HEK293 (cell line): ENCODE data around the gene ZNF687.

Experiments used
- BCL11B ChIP-seq: fragments of 450-650 bp; formaldehyde crosslinking; IDR thresholded peaks from 2 replicates; pipeline ENCODE4 v1.5.1; 2016; ENCODE audit warnings: low read depth, missing biosample characterization, missing genetic modification characterization
- GLIS2 ChIP-seq: fragments of 450-650 bp; formaldehyde crosslinking; IDR thresholded peaks from 2 replicates; pipeline ENCODE4 v1.5.1; 2016; ENCODE audit warnings: missing biosample characterization, missing genetic modification characterization
- PRDM1 ChIP-seq: fragments of 450-650 bp; formaldehyde crosslinking; IDR thresholded peaks from 2 replicates; pipeline ENCODE4; 2016; ENCODE audit warnings: missing biosample characterization, missing genetic modification characterization
- SALL2 ChIP-seq: fragments of 450-650 bp; formaldehyde crosslinking; IDR thresholded peaks from 2 replicates; pipeline ENCODE4 v1.5.0; 2017; ENCODE audit warnings: missing biosample characterization, mild to moderate bottlenecking, missing genetic modification characterization, borderline replicate concordance
- WT1 ChIP-seq: fragments of 450-650 bp; formaldehyde crosslinking; IDR thresholded peaks from 2 replicates; pipeline ENCODE4 v1.5.1; 2016; ENCODE audit warnings: missing biosample characterization, missing genetic modification characterization
- ZFP69B ChIP-seq: fragments of 450-650 bp; formaldehyde crosslinking; IDR thresholded peaks from 2 replicates; pipeline ENCODE4 v1.5.1; 2016; ENCODE audit warnings: missing biosample characterization, missing genetic modification characterization
- ZIC2 ChIP-seq: fragments of 450-650 bp; formaldehyde crosslinking; IDR thresholded peaks from 2 replicates; pipeline ENCODE4 v1.5.1; 2016; ENCODE audit warnings: missing biosample characterization, missing genetic modification characterization
- ZNF121 ChIP-seq: fragments of 450-650 bp; formaldehyde crosslinking; IDR thresholded peaks from 2 replicates; pipeline ENCODE4 v1.5.1; 2016; ENCODE audit warnings: missing biosample characterization, missing genetic modification characterization
- ZNF138 ChIP-seq: fragments of 450-650 bp; formaldehyde crosslinking; IDR thresholded peaks from 2 replicates; pipeline ENCODE4 v1.5.1; 2016; ENCODE audit warnings: missing biosample characterization, missing genetic modification characterization, borderline replicate concordance
- ZNF311 ChIP-seq: fragments of 450-650 bp; formaldehyde crosslinking; IDR thresholded peaks from 2 replicates; pipeline ENCODE4 v1.5.1; 2017; ENCODE audit warnings: missing biosample characterization, missing genetic modification characterization, borderline replicate concordance
- ZNF366 ChIP-seq: fragments of 450-650 bp; formaldehyde crosslinking; conservative IDR thresholded peaks from 2 replicates; pipeline ENCODE4 v1.5.1; 2016; ENCODE audit warnings: missing biosample characterization, missing genetic modification characterization
- ZNF404 ChIP-seq: fragments of 450-650 bp; formaldehyde crosslinking; IDR thresholded peaks from 2 replicates; pipeline ENCODE4 v1.5.1; 2017; ENCODE audit warnings: missing biosample characterization, missing genetic modification characterization
- ZNF48 ChIP-seq: fragments of 450-650 bp; formaldehyde crosslinking; IDR thresholded peaks from 2 replicates; pipeline ENCODE4 v1.5.1; 2016; ENCODE audit warnings: missing biosample characterization, missing genetic modification characterization
- ZNF555 ChIP-seq: fragments of 450-650 bp; formaldehyde crosslinking; conservative IDR thresholded peaks from 2 replicates; pipeline ENCODE4 v1.5.1; 2017; ENCODE audit warnings: missing biosample characterization, mild to moderate bottlenecking, missing genetic modification characterization, inconsistent platforms
- ZNF558 ChIP-seq: fragments of 450-650 bp; formaldehyde crosslinking; IDR thresholded peaks from 2 replicates; pipeline ENCODE4 v1.5.1; 2016; ENCODE audit warnings: missing biosample characterization, missing genetic modification characterization
- ZNF560 ChIP-seq: fragments of 450-650 bp; formaldehyde crosslinking; IDR thresholded peaks from 2 replicates; pipeline ENCODE4 v1.5.1; 2017; ENCODE audit warnings: missing biosample characterization, missing genetic modification characterization, borderline replicate concordance
- ZNF585B ChIP-seq: fragments of 450-650 bp; formaldehyde crosslinking; IDR thresholded peaks from 2 replicates; pipeline ENCODE4 v1.5.1; 2016; ENCODE audit warnings: missing biosample characterization, missing genetic modification characterization
- ZNF600 ChIP-seq: fragments of 450-650 bp; formaldehyde crosslinking; IDR thresholded peaks from 2 replicates; pipeline ENCODE4 v1.5.1; 2016; ENCODE audit warnings: missing biosample characterization, missing genetic modification characterization
- ZNF677 ChIP-seq: fragments of 450-650 bp; IDR thresholded peaks from 2 replicates; pipeline ENCODE4 v1.5.0; 2018; ENCODE audit warnings: missing biosample characterization, mild to moderate bottlenecking, missing genetic modification characterization, moderate library complexity
- TF ChIP-seq, protein P1 (sequence below): fragments of 450-650 bp; formaldehyde crosslinking; IDR thresholded peaks from 2 replicates; pipeline ENCODE4 v1.5.1; 2016; ENCODE audit warnings: missing biosample characterization, missing genetic modification characterization, borderline replicate concordance
- TF ChIP-seq, protein P2 (sequence below): fragments of 450-650 bp; IDR thresholded peaks from 2 replicates; pipeline ENCODE4 v1.5.1; 2018; ENCODE audit warnings: missing biosample characterization, missing genetic modification characterization
- TF ChIP-seq, protein P3 (sequence below): fragments of 450-650 bp; formaldehyde crosslinking; IDR thresholded peaks from 2 replicates; pipeline ENCODE4 v1.5.1; 2016; ENCODE audit warnings: missing biosample characterization, missing genetic modification characterization
- TF ChIP-seq, protein P4 (sequence below): fragments of 450-650 bp; formaldehyde crosslinking; IDR thresholded peaks from 2 replicates; pipeline ENCODE4 v1.5.1; 2016; ENCODE audit warnings: missing biosample characterization, missing genetic modification characterization, borderline replicate concordance
- TF ChIP-seq, protein P5 (sequence below): fragments of 450-650 bp; formaldehyde crosslinking; IDR thresholded peaks from 2 replicates; pipeline ENCODE4 v1.5.1; 2016; ENCODE audit warnings: missing biosample characterization, missing genetic modification characterization
- TF ChIP-seq, protein P6 (sequence below): fragments of 450-650 bp; formaldehyde crosslinking; IDR thresholded peaks from 2 replicates; pipeline ENCODE4 v1.5.1; 2016; ENCODE audit warnings: missing biosample characterization, missing genetic modification characterization

Gene ZNF687

DNA sequence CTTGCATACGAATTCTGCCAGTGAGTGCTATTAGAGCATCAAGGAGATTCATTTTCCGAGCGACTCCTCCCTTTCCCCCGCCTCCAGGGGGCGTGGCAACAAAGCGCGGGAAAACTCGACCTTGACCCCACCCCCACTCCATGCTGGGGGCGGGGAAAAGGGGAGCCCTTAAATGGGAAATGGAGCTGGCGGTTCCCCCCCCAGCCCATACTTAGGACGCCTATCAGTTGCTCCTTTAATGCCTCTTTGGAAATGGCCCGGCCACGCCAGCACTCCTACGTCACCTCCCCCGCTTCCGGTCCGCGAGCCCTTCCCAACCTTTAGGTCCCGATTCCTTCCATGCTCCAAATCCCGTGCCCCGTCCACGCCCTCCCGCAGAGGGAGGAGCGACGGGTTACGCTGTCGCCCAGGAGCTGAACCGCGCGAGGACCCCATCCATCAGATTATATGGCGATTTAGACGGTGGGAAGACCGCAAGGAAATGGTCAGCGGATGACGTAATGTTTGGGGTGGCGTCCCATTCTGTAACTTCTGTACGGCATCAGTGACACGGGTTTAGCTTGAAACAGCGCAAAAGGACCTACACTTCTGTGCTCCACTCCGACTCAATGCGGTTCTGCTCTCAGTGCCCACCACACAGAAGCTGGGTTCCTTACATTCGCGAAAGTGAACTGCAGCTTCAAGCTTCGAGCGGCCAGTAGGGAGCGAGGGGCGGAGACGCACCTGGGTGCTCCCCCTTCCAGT lies 702 bp upstream of the ZNF687 start (continued):
- TF ChIP-seq, protein P1, sequence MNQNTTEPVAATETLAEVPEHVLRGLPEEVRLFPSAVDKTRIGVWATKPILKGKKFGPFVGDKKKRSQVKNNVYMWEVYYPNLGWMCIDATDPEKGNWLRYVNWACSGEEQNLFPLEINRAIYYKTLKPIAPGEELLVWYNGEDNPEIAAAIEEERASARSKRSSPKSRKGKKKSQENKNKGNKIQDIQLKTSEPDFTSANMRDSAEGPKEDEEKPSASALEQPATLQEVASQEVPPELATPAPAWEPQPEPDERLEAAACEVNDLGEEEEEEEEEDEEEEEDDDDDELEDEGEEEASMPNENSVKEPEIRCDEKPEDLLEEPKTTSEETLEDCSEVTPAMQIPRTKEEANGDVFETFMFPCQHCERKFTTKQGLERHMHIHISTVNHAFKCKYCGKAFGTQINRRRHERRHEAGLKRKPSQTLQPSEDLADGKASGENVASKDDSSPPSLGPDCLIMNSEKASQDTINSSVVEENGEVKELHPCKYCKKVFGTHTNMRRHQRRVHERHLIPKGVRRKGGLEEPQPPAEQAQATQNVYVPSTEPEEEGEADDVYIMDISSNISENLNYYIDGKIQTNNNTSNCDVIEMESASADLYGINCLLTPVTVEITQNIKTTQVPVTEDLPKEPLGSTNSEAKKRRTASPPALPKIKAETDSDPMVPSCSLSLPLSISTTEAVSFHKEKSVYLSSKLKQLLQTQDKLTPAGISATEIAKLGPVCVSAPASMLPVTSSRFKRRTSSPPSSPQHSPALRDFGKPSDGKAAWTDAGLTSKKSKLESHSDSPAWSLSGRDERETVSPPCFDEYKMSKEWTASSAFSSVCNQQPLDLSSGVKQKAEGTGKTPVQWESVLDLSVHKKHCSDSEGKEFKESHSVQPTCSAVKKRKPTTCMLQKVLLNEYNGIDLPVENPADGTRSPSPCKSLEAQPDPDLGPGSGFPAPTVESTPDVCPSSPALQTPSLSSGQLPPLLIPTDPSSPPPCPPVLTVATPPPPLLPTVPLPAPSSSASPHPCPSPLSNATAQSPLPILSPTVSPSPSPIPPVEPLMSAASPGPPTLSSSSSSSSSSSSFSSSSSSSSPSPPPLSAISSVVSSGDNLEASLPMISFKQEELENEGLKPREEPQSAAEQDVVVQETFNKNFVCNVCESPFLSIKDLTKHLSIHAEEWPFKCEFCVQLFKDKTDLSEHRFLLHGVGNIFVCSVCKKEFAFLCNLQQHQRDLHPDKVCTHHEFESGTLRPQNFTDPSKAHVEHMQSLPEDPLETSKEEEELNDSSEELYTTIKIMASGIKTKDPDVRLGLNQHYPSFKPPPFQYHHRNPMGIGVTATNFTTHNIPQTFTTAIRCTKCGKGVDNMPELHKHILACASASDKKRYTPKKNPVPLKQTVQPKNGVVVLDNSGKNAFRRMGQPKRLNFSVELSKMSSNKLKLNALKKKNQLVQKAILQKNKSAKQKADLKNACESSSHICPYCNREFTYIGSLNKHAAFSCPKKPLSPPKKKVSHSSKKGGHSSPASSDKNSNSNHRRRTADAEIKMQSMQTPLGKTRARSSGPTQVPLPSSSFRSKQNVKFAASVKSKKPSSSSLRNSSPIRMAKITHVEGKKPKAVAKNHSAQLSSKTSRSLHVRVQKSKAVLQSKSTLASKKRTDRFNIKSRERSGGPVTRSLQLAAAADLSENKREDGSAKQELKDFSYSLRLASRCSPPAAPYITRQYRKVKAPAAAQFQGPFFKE (tag by site-specific recombination): no peak
- TF ChIP-seq ZNF404 (no peak), PRDM1 (tag by site-specific recombination) (no peak), ZNF555 (tag by site-specific recombination) (no peak), GLIS2 (tag by site-specific recombination) (peak; percentile 82), ZNF48 (tag by site-specific recombination) (no peak), ZNF560 (no peak), ZNF558 (tag by site-specific recombination) (no peak; the same call in 1 of the 2 replicates), ZNF311 (no peak), SALL2 (tag by site-specific recombination) (no peak), WT1 (tag by site-specific recombination) (peak; percentile 40), ZNF366 (tag by site-specific recombination) (peak; percentile 39; the same call in 1 of the 2 replicates), ZNF121 (tag by site-specific recombination) (no peak), ZNF600 (tag by site-specific recombination) (peak; percentile 82), BCL11B (tag by site-specific recombination) (peak; percentile 98), ZNF585B (tag by site-specific recombination) (no peak), ZIC2 (tag by site-specific recombination) (no peak; the same call in 1 of the 2 replicates), ZFP69B (tag by site-specific recombination) (peak; percentile 100), ZNF138 (tag by site-specific recombination) (no peak), ZNF677 (tag by site-specific recombination) (no peak)
- TF ChIP-seq, protein P2, sequence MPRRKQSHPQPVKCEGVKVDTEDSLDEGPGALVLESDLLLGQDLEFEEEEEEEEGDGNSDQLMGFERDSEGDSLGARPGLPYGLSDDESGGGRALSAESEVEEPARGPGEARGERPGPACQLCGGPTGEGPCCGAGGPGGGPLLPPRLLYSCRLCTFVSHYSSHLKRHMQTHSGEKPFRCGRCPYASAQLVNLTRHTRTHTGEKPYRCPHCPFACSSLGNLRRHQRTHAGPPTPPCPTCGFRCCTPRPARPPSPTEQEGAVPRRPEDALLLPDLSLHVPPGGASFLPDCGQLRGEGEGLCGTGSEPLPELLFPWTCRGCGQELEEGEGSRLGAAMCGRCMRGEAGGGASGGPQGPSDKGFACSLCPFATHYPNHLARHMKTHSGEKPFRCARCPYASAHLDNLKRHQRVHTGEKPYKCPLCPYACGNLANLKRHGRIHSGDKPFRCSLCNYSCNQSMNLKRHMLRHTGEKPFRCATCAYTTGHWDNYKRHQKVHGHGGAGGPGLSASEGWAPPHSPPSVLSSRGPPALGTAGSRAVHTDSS (tag by site-specific recombination): no peak
- TF ChIP-seq, protein P3, sequence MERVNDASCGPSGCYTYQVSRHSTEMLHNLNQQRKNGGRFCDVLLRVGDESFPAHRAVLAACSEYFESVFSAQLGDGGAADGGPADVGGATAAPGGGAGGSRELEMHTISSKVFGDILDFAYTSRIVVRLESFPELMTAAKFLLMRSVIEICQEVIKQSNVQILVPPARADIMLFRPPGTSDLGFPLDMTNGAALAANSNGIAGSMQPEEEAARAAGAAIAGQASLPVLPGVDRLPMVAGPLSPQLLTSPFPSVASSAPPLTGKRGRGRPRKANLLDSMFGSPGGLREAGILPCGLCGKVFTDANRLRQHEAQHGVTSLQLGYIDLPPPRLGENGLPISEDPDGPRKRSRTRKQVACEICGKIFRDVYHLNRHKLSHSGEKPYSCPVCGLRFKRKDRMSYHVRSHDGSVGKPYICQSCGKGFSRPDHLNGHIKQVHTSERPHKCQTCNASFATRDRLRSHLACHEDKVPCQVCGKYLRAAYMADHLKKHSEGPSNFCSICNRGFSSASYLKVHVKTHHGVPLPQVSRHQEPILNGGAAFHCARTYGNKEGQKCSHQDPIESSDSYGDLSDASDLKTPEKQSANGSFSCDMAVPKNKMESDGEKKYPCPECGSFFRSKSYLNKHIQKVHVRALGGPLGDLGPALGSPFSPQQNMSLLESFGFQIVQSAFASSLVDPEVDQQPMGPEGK (tag by site-specific recombination): peak; percentile 97
- TF ChIP-seq, protein P4, sequence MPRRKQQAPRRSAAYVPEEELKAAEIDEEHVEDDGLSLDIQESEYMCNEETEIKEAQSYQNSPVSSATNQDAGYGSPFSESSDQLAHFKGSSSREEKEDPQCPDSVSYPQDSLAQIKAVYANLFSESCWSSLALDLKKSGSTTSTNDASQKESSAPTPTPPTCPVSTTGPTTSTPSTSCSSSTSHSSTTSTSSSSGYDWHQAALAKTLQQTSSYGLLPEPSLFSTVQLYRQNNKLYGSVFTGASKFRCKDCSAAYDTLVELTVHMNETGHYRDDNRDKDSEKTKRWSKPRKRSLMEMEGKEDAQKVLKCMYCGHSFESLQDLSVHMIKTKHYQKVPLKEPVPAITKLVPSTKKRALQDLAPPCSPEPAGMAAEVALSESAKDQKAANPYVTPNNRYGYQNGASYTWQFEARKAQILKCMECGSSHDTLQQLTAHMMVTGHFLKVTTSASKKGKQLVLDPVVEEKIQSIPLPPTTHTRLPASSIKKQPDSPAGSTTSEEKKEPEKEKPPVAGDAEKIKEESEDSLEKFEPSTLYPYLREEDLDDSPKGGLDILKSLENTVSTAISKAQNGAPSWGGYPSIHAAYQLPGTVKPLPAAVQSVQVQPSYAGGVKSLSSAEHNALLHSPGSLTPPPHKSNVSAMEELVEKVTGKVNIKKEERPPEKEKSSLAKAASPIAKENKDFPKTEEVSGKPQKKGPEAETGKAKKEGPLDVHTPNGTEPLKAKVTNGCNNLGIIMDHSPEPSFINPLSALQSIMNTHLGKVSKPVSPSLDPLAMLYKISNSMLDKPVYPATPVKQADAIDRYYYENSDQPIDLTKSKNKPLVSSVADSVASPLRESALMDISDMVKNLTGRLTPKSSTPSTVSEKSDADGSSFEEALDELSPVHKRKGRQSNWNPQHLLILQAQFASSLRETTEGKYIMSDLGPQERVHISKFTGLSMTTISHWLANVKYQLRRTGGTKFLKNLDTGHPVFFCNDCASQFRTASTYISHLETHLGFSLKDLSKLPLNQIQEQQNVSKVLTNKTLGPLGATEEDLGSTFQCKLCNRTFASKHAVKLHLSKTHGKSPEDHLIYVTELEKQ (tag by site-specific recombination): peak; percentile 10; the same call in 1 of the 2 replicates
- TF ChIP-seq, protein P5, sequence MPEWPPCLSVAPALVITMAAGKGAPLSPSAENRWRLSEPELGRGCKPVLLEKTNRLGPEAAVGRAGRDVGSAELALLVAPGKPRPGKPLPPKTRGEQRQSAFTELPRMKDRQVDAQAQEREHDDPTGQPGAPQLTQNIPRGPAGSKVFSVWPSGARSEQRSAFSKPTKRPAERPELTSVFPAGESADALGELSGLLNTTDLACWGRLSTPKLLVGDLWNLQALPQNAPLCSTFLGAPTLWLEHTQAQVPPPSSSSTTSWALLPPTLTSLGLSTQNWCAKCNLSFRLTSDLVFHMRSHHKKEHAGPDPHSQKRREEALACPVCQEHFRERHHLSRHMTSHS (tag by site-specific recombination): no peak
- TF ChIP-seq, protein P6, sequence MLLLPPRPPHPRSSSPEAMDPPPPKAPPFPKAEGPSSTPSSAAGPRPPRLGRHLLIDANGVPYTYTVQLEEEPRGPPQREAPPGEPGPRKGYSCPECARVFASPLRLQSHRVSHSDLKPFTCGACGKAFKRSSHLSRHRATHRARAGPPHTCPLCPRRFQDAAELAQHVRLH (tag by site-specific recombination): peak; percentile 89
